Muscle of leg (tissue), 11 donors: ENCODE measurements around the gene EVL. TPM values are rescaled to one million over a fixed set of nuclear protein-coding genes. Genes with fewer than 3 reads are reported as not detected.
"Not testable (repeated sequence)": the region's sequence is repeated elsewhere in the genome, so short reads cannot be mapped to it uniquely, and the experiment has no call there.

Experiments used
- DNase-seq: peaks from one replicate; pipeline ENCODE4 v3.0.0; 2013
- H3K27ac ChIP-seq: one replicate; pipeline ENCODE4 v1.5.1; 2013; ENCODE audit warnings: mild to moderate bottlenecking, low read length, control low read depth
- H3K27me3 ChIP-seq: one replicate; pipeline ENCODE4 v1.6.1; 2013; ENCODE audit warnings: low read length; ENCODE audit not compliant: control insufficient read depth, insufficient read depth
- H3K36me3 ChIP-seq: one replicate; pipeline ENCODE4 v1.6.1; 2013; ENCODE audit warnings: low read length; ENCODE audit not compliant: control insufficient read depth, insufficient read depth
- H3K4me1 ChIP-seq: one replicate; pipeline ENCODE4 v1.6.1; 2013; ENCODE audit warnings: low read length; ENCODE audit not compliant: control insufficient read depth, insufficient read depth
- H3K4me3 ChIP-seq: one replicate; pipeline ENCODE4 v1.5.1; 2013; ENCODE audit warnings: low read length, control low read depth
- H3K9me3 ChIP-seq: replicated peaks from 2 replicates; pipeline ENCODE4 v1.6.1; 2013; ENCODE audit warnings: low read depth, low read length; ENCODE audit not compliant: control insufficient read depth
- WGBS: methylation state at CpG from one replicate; pipeline ENCODE4 v1.1.5; 2013; ENCODE audit warnings: missing lambda C conversion rate; ENCODE audit not compliant: insufficient coverage; 5-methylcytosine and 5-hydroxymethylcytosine counted together
- polyA plus RNA-seq, 8 donors: library from polyadenylated mRNA; unstranded; fragments of 120-200 nt; gene quantifications; one replicate each; pipeline versions ENCODE4 v1.2.1 to v1.2.3, GENCODE V29; 2013; ENCODE audit warnings: inconsistent platforms in 1 of 8, low replicate concordance in 1 of 8; ENCODE audit not compliant: insufficient read length in 8 of 8, insufficient read depth in 1 of 8
- total RNA-seq: library from RNA; stranded (reverse); fragments of 120-200 nt; gene quantifications from one replicate; pipeline ENCODE4 v1.2.4, GENCODE V29; 2013

EVL gene
- total and polyA plus RNA-seq, 9 donors, result 32.8 to 85.2 (median 60.7) TPM

GRCh38 chr14:100160534-100160916 is 95.3 kb downstream of the EVL start:
- Histone ChIP-seq H3K4me1 (peaks cover 20% of the 10 kb centered on the region), H3K36me3 (no peaks in the 10 kb centered on the region), H3K27me3 (peaks cover 54% of the 10 kb centered on the region), H3K27ac (no peak overlapping the region), H3K4me3 (no peak overlapping the region), H3K9me3 (no peaks in the 10 kb centered on the region)
- DNase-seq, result no peak
- 87% methylated on average over 7 of the region's 7 CpGs for WGBS

- no peaks in the 10 kb centered on the region for H3K36me3 ChIP-seq
- 13% methylated on average over 26 of the region's 27 CpGs for WGBS
- no peaks in the 10 kb centered on the region for H3K9me3 ChIP-seq
- H3K4me1 ChIP-seq, result peaks cover 9% of the 10 kb centered on the region
- H3K27me3 ChIP-seq, result peaks cover 28% of the 10 kb centered on the region
- H3K27ac ChIP-seq, result no peak overlapping the region
- no peak overlapping the region for H3K4me3 ChIP-seq
- no peak for DNase-seq
Measured at GRCh38 chr14:100165376-100165775, 100.2 kb downstream of the EVL start.

GRCh38 chr14:100165831-100166440 is 100.7 kb downstream of the EVL start:
- no peaks in the 10 kb centered on the region for H3K9me3 ChIP-seq
- H3K4me1 ChIP-seq, result peaks cover 9% of the 10 kb centered on the region
- peaks cover 22% of the 10 kb centered on the region for H3K27me3 ChIP-seq
- H3K4me3 ChIP-seq, result no peak overlapping the region
- no peaks in the 10 kb centered on the region for H3K36me3 ChIP-seq
- WGBS, result 29% methylated on average over 1 of the region's 16 CpGs
- no peak overlapping the region for H3K27ac ChIP-seq
- DNase-seq, result no peak

- no CpG with 5 or more reads among the region's 1 CpG for WGBS
- H3K4me1 ChIP-seq, result peaks cover 9% of the 10 kb centered on the region
Measured at GRCh38 chr14:100168506-100168905, 103.3 kb downstream of the EVL start.

GRCh38 chr14:100170880-100171279 is 105.7 kb downstream of the EVL start:
- no peaks in the 10 kb centered on the region for H3K36me3 ChIP-seq
- no peak overlapping the region for H3K27ac ChIP-seq
- H3K27me3 ChIP-seq, result peaks cover 9% of the 10 kb centered on the region
- DNase-seq, result no peak
- H3K9me3 ChIP-seq, result no peaks in the 10 kb centered on the region
- H3K4me1 ChIP-seq, result peaks cover 5% of the 10 kb centered on the region
- H3K4me3 ChIP-seq, result no peak overlapping the region
- 100% methylated on average over 2 of the region's 2 CpGs for WGBS

More at GRCh38 chr14:100168506-100168905, 103.3 kb downstream of the EVL start:
- Histone ChIP-seq H3K36me3 (no peaks in the 10 kb centered on the region), H3K4me3 (no peak overlapping the region), H3K27ac (no peak overlapping the region), H3K9me3 (no peaks in the 10 kb centered on the region), H3K27me3 (peaks cover 18% of the 10 kb centered on the region)
- no peak for DNase-seq

GRCh38 chr14:100172811-100173210 is 107.6 kb downstream of the EVL start:
- H3K27ac ChIP-seq, result no peak overlapping the region
- DNase-seq, result no peak
- no peaks in the 10 kb centered on the region for H3K36me3 ChIP-seq
- H3K4me1 ChIP-seq, result no peaks in the 10 kb centered on the region
- 55% methylated on average over 2 of the region's 5 CpGs for WGBS
- no peak overlapping the region for H3K4me3 ChIP-seq
- H3K9me3 ChIP-seq, result no peaks in the 10 kb centered on the region
- H3K27me3 ChIP-seq, result no peaks in the 10 kb centered on the region

- H3K4me3 ChIP-seq, result no peak overlapping the region
- H3K9me3 ChIP-seq, result no peaks in the 10 kb centered on the region
- 46% methylated on average over 4 of the region's 7 CpGs for WGBS
- H3K36me3 ChIP-seq, result no peaks in the 10 kb centered on the region
- no peak for DNase-seq
- no peaks in the 10 kb centered on the region for H3K4me1 ChIP-seq
- no peaks in the 10 kb centered on the region for H3K27me3 ChIP-seq
- no peak overlapping the region for H3K27ac ChIP-seq
Measured at GRCh38 chr14:100173353-100173752, 108.1 kb downstream of the EVL start.

GRCh38 chr14:100176811-100177327 is 111.6 kb downstream of the EVL start:
- no peak overlapping the region for H3K4me3 ChIP-seq
- no peak overlapping the region for H3K27ac ChIP-seq
- H3K27me3 ChIP-seq, result no peaks in the 10 kb centered on the region
- H3K36me3 ChIP-seq, result no peaks in the 10 kb centered on the region
- no peak for DNase-seq
- whole genome bisulfite sequencing, result 88% methylated on average over 12 of the region's 14 CpGs
- no peaks in the 10 kb centered on the region for H3K9me3 ChIP-seq
- H3K4me1 ChIP-seq, result no peaks in the 10 kb centered on the region

GRCh38 chr14:100178691-100179090 is 113.5 kb downstream of the EVL start:
- no peaks in the 10 kb centered on the region for H3K9me3 ChIP-seq
- 89% methylated on average over 7 of the region's 7 CpGs for WGBS

GRCh38 chr14:100180671-100181070 is 115.4 kb downstream of the EVL start:
- H3K27me3 ChIP-seq, H3K27ac ChIP-seq, H3K4me1 ChIP-seq, H3K36me3 ChIP-seq, H3K9me3 ChIP-seq, DNase-seq, H3K4me3 ChIP-seq: not testable (repeated sequence)
- WGBS, result 92% methylated on average over 11 of the region's 30 CpGs

More at GRCh38 chr14:100178691-100179090, 113.5 kb downstream of the EVL start:
- Histone ChIP-seq H3K36me3 (no peaks in the 10 kb centered on the region), H3K4me1 (no peaks in the 10 kb centered on the region), H3K27ac (no peak overlapping the region), H3K4me3 (no peak overlapping the region), H3K27me3 (no peaks in the 10 kb centered on the region)
- no peak for DNase-seq
